GM12873 (cell line): ENCODE results near the gene LHFPL6.

ENCODE experiments used
- TF ChIP-seq, protein P1 (sequence below): IDR thresholded peaks from 2 replicates; pipeline ENCODE4 v1.5.1; 2012; ENCODE audit warnings: low read depth, mild to moderate bottlenecking, moderate library complexity, low read length, control low read depth; ENCODE audit not compliant: insufficient read depth; ENCODE audit errors: missing control alignments

LHFPL6 gene

DNA sequence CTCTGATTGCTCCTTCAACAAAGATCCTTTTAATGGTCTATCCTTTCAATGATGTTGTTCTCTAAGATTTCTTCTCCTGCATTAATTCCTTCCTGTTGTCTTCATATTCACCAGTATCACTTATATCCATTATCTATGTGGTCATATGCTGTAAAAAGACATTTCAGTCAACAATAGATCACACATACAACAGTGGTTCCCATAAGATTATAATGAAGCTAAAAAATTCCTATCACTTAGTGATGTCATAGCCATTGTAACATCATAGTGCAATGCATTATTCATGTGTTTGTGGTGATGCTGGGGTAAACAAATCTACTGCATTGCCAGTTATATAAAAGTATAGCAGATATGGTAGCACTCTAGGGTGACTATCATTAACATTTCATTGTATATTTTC is 266.1 kb downstream of the LHFPL6 start:
- TF ChIP-seq, protein P1, sequence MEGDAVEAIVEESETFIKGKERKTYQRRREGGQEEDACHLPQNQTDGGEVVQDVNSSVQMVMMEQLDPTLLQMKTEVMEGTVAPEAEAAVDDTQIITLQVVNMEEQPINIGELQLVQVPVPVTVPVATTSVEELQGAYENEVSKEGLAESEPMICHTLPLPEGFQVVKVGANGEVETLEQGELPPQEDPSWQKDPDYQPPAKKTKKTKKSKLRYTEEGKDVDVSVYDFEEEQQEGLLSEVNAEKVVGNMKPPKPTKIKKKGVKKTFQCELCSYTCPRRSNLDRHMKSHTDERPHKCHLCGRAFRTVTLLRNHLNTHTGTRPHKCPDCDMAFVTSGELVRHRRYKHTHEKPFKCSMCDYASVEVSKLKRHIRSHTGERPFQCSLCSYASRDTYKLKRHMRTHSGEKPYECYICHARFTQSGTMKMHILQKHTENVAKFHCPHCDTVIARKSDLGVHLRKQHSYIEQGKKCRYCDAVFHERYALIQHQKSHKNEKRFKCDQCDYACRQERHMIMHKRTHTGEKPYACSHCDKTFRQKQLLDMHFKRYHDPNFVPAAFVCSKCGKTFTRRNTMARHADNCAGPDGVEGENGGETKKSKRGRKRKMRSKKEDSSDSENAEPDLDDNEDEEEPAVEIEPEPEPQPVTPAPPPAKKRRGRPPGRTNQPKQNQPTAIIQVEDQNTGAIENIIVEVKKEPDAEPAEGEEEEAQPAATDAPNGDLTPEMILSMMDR = no peak

GRCh38 chr13:39336207-39336606 is 266.8 kb downstream of the LHFPL6 start:
- TF ChIP-seq, protein P1 = no peak

DNA sequence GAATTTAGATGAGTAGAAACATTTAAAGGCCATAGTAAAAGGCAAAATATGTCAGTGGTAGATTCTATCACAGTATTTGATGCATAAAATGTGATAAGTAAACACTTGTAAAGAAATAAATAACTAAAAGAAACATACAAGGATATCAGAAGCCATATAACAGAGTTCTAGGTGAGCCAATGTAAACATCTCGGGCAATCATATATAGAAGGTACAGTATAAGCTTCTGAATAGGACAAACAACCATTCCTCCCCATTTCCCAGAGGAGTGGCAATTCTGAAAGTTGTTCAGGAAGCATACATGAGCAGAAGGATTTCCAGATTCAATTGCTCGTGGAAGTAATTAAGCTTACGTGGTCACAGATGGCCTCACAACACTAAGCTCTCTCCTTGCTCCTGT is 267.3 kb downstream of the LHFPL6 start:
- TF ChIP-seq, protein P1 = no peak

DNA sequence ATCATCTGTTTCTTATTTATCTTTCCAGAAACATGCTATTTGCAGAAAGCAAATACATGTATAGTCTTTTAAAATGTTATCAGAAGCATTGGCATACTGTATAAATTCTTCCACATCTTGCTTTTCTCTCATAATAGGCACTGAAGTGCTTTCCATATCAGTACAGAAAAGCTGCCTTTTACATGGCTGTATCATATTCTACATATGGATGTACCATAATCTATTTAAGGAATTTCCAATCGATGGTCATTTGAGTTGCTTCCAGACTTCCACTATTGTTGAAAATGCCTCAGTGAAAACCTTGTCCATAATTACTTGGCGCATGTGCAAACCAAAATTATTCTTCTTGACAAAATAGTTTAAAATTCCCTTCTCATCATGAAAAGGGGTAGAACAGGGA is 272.5 kb downstream of the LHFPL6 start:
- TF ChIP-seq, protein P1 = no peak

- TF ChIP-seq, protein P1 = no peak
Measured at GRCh38 chr13:39329182-39329639, 273.8 kb downstream of the LHFPL6 start.

DNA sequence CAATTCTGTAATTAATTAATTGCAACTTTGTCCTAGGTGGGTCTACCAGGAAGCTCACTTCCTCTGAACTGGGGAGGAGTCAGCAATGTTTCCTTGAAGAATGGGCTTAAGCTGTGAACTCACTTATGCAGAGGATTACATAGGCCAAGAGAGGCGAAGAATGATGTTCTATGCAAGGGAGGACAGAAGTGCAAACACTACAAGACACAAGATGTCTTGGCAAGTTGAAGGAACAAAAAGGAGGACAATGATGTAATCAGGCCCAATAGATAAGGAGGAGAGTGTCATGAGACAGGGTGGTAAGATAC is 275.9 kb downstream of the LHFPL6 start:
- TF ChIP-seq, protein P1 = no peak

- TF ChIP-seq, protein P1 = no peak
Measured at GRCh38 chr13:39326469-39327171, 276.4 kb downstream of the LHFPL6 start.

GRCh38 chr13:39324806-39325311 is 278.1 kb downstream of the LHFPL6 start:
- TF ChIP-seq, protein P1 = no peak
